C4-2B (cell line): ENCODE results near the gene SULT6B1.

Source experiments
- ZFX ChIP-seq: fragments of 450-650 bp; IDR thresholded peaks from 2 replicates; pipeline ENCODE4 v1.6.1; 2017
- TF ChIP-seq, protein P1 (sequence below): fragments of 450-650 bp; conservative IDR thresholded peaks from 2 replicates; pipeline ENCODE4 v1.5.1; 2017; ENCODE audit warnings: mild to moderate bottlenecking

DNA sequence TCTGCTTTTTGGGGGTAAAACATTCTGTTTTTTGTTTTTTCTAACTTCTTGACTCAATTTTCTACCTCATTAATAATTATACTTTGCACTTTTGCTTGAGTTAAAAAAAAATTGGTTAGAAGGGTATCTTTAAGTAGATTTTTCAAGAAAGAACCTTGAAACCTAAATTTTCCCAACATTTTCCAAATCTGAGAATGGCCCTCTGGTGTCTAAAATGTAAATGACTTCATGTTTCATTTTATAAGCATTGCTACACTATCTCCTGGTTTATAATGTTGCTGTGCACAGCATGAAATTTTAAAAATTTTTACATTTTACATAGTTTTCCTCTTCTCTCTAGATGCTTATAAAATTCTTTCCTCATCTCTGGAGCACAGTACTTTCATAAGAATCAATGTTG, 45.9 kb downstream of the SULT6B1 start:
- TF ChIP-seq, protein P1, sequence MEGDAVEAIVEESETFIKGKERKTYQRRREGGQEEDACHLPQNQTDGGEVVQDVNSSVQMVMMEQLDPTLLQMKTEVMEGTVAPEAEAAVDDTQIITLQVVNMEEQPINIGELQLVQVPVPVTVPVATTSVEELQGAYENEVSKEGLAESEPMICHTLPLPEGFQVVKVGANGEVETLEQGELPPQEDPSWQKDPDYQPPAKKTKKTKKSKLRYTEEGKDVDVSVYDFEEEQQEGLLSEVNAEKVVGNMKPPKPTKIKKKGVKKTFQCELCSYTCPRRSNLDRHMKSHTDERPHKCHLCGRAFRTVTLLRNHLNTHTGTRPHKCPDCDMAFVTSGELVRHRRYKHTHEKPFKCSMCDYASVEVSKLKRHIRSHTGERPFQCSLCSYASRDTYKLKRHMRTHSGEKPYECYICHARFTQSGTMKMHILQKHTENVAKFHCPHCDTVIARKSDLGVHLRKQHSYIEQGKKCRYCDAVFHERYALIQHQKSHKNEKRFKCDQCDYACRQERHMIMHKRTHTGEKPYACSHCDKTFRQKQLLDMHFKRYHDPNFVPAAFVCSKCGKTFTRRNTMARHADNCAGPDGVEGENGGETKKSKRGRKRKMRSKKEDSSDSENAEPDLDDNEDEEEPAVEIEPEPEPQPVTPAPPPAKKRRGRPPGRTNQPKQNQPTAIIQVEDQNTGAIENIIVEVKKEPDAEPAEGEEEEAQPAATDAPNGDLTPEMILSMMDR, result no peak; the same call in 1 of the 2 replicates
- TF ChIP-seq ZFX, result no peak
